Mucosa of descending colon (tissue), 3 donors: ENCODE results near the gene STAMBP. TPM values are rescaled to one million over a fixed set of nuclear protein-coding genes. Genes with fewer than 3 reads are reported as not detected.
"Not testable (repeated sequence)": the region's sequence is repeated elsewhere in the genome, so short reads cannot be mapped to it uniquely, and the experiment has no call there.

Experiments
- ATAC-seq: fragments of 200-7000 bp; cut with Tn5 transposase; one replicate; pipeline ENCODE4 v1.9.1; 2020; ENCODE audit warnings: mild to moderate bottlenecking, moderate library complexity
- DNase-seq, 3 donors: peaks; one replicate each; pipeline ENCODE4 v3.0.0-alpha.2; 2020
- H3K36me3 ChIP-seq: fragments of 200-600 bp; one replicate; pipeline ENCODE4 v1.8.0; 2021; ENCODE audit warnings: low read depth, mild to moderate bottlenecking
- H3K4me1 ChIP-seq: fragments of 200-600 bp; one replicate; pipeline ENCODE4 v1.8.0; 2021; ENCODE audit warnings: low read depth, mild to moderate bottlenecking
- H3K4me3 ChIP-seq: fragments of 200-600 bp; one replicate; pipeline ENCODE4 v1.8.0; 2021; ENCODE audit warnings: mild to moderate bottlenecking
- H3K9me3 ChIP-seq: fragments of 200-600 bp; one replicate; pipeline ENCODE4 v1.8.0; 2021; ENCODE audit warnings: mild to moderate bottlenecking
- intact Hi-C, 2 donors: fragments of 100-400 bp; cut with DNase I in 1 of 2; cut with micrococcal nuclease in 1 of 2; formaldehyde crosslinking; loops; one replicate each; pipeline versions ENCODE4 v1.11.0 to v1.11.1; 2022; cut with DNase I, micrococcal nuclease
- total RNA-seq, 3 donors: library from RNA; stranded (reverse); fragmentation: NEBNext Ultra II Directional in 2 of 3; extraction: Animal tissue kit (Norgen Biotek cat#: 25700) in 2 of 3; gene quantifications; one replicate each; pipeline versions ENCODE4 v1.2.1 to v1.2.4, GENCODE V29; 2021 to 2023
- TF ChIP-seq, protein P1 (sequence below): fragments of 200-600 bp; IDR thresholded peaks from one replicate; pipeline ENCODE4 v1.8.0; 2022; ENCODE audit warnings: antibody characterized with exemption, mild to moderate bottlenecking
- donor health status: DM: no; HTN: no; CAD: no; lungs with moderate emphysema.
- donor health status: DM: no; HTN: no; CAD: no.
- donor health status: DM: no; HTN: yes; CAD: no.

The STAMBP gene
- total RNA-seq, 3 donors from 2014 or later, result 38.9 to 47.0 (median 42.5) TPM

DNA sequence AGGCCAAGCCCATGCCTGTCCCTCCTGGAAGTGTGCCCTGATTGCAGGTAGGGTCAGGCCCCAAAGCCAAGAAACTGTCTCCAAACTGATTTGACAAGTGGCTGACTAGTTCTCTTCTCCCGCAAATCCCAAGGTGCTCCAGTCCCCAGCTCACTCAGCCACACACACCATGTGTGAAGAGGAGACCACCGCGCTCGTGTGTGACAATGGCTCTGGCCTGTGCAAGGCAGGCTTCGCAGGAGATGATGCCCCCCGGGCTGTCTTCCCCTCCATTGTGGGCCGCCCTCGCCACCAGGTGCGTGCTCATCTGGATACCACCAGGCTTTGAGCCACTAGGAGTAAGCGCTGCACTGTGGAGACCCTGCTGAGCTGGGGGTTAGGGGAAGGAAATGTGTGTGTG is 72.4 kb downstream of the STAMBP start:
- TF ChIP-seq, protein P1, sequence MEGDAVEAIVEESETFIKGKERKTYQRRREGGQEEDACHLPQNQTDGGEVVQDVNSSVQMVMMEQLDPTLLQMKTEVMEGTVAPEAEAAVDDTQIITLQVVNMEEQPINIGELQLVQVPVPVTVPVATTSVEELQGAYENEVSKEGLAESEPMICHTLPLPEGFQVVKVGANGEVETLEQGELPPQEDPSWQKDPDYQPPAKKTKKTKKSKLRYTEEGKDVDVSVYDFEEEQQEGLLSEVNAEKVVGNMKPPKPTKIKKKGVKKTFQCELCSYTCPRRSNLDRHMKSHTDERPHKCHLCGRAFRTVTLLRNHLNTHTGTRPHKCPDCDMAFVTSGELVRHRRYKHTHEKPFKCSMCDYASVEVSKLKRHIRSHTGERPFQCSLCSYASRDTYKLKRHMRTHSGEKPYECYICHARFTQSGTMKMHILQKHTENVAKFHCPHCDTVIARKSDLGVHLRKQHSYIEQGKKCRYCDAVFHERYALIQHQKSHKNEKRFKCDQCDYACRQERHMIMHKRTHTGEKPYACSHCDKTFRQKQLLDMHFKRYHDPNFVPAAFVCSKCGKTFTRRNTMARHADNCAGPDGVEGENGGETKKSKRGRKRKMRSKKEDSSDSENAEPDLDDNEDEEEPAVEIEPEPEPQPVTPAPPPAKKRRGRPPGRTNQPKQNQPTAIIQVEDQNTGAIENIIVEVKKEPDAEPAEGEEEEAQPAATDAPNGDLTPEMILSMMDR, result no peak
- Histone ChIP-seq H3K4me1 (no peaks in the 10 kb centered on the region), H3K36me3 (no peaks in the 10 kb centered on the region), H3K4me3 (no peak overlapping the region), H3K9me3 (no peaks in the 10 kb centered on the region)
- DNase-seq (no peak), ATAC-seq (no peak)
- intact Hi-C loops, result no loop called here

DNA sequence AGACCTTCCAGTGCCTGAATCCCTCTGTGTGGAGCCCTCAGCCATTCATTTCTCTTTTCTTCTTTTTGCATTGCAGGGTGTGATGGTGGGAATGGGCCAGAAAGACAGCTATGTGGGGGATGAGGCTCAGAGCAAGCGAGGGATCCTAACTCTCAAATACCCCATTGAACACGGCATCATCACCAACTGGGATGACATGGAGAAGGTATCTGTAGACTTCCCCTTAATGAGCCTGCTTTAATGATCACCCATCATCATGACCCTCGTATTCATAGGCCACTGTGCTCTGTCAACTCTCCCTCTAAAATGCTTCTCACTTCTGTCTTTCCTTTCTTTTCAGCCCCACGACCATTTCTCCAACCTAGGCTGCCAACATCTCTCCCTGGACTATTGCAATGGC is 73.5 kb downstream of the STAMBP start:
- Histone ChIP-seq H3K36me3 (no peaks in the 10 kb centered on the region), H3K4me1 (no peaks in the 10 kb centered on the region), H3K4me3 (no peak overlapping the region), H3K9me3 (no peaks in the 10 kb centered on the region)
- ATAC-seq (no peak), DNase-seq (no peak)
- intact Hi-C loops, result no loop called here
- TF ChIP-seq, protein P1, result no peak

DNA sequence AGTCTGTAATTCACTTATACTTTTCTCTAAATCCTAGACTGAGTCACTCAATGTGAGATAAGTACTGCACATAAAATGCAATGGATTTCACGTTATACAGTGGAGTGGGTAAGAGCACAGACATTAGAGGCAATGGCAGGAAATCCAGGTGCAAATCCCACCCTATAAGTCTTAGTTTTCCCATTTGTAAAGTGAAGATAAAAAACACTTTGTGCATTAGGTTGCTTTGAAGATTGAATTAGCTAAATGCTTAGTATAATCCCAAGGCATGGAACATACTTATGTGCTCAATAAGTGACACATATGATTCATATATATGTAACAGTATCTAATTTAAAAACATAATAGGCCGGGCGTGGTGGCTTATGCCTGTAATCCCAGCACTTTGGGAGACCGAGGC is 74.6 kb downstream of the STAMBP start:
- Histone ChIP-seq H3K4me1 (no peaks in the 10 kb centered on the region), H3K9me3 (no peaks in the 10 kb centered on the region), H3K36me3 (no peaks in the 10 kb centered on the region), H3K4me3 (no peak overlapping the region)
- no peak for ATAC-seq
- TF ChIP-seq, protein P1, result no peak
- DNase-seq, result no peak
- intact Hi-C loops, result no loop called here

DNA sequence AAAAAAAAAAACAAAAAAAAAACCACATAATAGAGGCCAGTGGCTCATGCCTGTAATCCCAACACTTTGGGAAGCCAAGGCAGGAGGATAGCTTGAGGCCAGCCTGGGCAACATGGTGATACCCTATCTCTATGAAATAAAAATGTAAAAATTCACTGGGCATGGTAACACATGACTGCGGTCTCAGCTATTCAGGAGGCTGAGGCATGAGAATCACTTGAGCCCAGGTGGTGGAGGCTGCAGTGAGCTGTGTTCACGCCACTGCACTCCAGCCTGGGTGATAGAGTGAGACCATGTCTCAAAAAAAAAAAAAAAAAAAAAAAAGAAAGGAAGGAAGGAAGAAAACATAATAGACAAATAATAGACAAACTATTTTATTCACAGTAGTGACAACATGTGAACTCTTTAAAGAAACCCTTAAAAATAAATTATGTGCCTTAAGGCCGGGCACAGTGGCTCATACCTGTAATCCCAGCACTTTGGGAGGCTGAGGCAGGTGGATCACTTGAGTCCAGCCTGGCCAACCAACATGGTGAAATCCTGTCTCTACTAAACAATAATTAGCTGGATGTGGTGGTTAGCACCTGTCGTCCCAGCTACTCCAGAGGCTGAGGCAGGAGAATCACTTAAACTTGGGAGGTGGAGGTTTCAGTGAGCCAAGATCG is 75.3 kb downstream of the STAMBP start:
- H3K9me3 ChIP-seq, ATAC-seq, H3K4me1 ChIP-seq, DNase-seq, intact Hi-C loops, H3K36me3 ChIP-seq, H3K4me3 ChIP-seq: not testable (repeated sequence)

DNA sequence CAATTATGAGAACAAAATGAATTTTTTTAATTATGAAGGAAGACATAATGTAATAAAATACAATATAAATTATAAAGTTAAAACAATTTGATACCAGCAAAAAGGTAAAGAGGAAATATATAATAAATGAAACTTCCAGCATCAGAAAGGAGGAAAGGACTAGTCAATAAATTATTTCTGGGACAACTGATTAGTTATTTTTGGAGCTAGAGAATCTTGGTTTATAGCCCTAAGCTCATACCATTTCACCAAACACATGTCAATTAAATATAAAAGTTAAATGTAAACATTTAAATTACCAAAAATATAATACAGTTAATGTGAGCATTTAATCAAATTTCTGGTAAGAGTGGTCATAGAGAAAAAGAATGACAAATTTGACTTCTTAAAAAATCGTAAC is 76.2 kb downstream of the STAMBP start:
- TF ChIP-seq, protein P1, result no peak
- intact Hi-C loops, result no loop called here
- H3K4me3 ChIP-seq, result no peak overlapping the region
- DNase-seq (no peak), ATAC-seq (no peak)
- H3K36me3 ChIP-seq, result no peaks in the 10 kb centered on the region
- no peaks in the 10 kb centered on the region for H3K4me1 ChIP-seq
- no peaks in the 10 kb centered on the region for H3K9me3 ChIP-seq

DNA sequence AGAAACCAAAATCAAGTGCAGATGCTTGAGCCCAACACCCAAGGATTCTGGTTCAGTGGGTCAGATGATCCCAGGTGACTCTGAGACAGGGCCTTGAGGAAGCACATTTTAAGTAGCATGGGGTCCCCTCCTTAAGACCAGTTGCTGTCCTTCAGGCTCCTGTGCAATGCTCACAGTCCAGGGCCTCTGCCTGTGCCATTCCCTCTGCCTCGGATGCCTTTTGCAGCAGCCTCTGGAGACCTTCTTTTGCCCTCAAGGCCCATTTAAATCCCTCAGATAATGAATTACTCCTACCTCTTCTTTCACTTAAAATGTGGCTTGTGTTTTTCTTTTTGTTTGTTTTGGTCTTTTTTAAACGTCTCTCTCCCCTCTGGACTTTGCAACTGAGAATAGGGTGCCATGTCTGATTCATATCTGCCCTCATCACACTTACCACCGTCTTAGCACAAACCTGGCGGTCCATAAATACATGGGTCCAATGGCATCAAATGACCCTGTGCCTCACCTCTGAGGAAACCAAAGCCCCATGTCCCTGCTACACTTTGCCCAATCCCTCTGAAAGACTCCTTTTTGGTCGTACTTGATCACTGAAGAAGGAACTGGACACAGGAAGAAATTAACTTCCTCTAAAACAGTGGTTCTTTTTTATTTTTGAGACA is 78.2 kb downstream of the STAMBP start:
- no peaks in the 10 kb centered on the region for H3K36me3 ChIP-seq
- intact Hi-C loops, result no loop called here
- H3K4me1 ChIP-seq, result no peaks in the 10 kb centered on the region
- no peaks in the 10 kb centered on the region for H3K9me3 ChIP-seq
- TF ChIP-seq, protein P1, result no peak
- no peak for ATAC-seq
- DNase-seq, result no peak
- no peak overlapping the region for H3K4me3 ChIP-seq
